HEK293T (cell line): ENCODE measurements around the gene FMOD.

Experiments used
- ARNT ChIP-seq: fragments of 450-650 bp; IDR thresholded peaks from 2 replicates; pipeline ENCODE4 v1.6.1; 2017; ENCODE audit warnings: mild to moderate bottlenecking
- FOXM1 ChIP-seq: fragments of 450-650 bp; IDR thresholded peaks from 2 replicates; pipeline ENCODE4 v1.6.1; 2017; ENCODE audit warnings: mild to moderate bottlenecking, borderline replicate concordance
- NFRKB ChIP-seq: fragments of 450-650 bp; IDR thresholded peaks from 2 replicates; pipeline ENCODE4 v1.6.1; 2016; ENCODE audit warnings: mild to moderate bottlenecking, moderate library complexity
- SUZ12 ChIP-seq: fragments of 450-650 bp; IDR thresholded peaks from 2 replicates; pipeline ENCODE4 v1.6.1; 2016; ENCODE audit warnings: mild to moderate bottlenecking
- TARDBP ChIP-seq: fragments of 450-650 bp; IDR thresholded peaks from 2 replicates; pipeline ENCODE4 v1.6.1; 2016

- no peak for TF ChIP-seq FOXM1
- no peak for TF ChIP-seq ARNT
- no peak for TF ChIP-seq SUZ12
- TF ChIP-seq NFRKB = no peak
- TF ChIP-seq TARDBP = no peak
Measured at GRCh38 chr1:203311368-203312301, 39.3 kb downstream of the FMOD start.
